Smooth muscle cell (in vitro differentiated cells): ENCODE results near the gene PRKAG2. TPM values are rescaled to one million over a fixed set of nuclear protein-coding genes. Genes with fewer than 3 reads are reported as not detected.

Experiments
- DNase-seq: peaks from one replicate; lab custom pipeline; 2025; ENCODE audit not compliant: unreplicated experiment; lab: John Stamatoyannopoulos, UW
- H2AFZ ChIP-seq: fragments of 200-600 bp; sonication (generic); 2 replicates; pipeline ENCODE4 v1.6.0; 2016; ENCODE audit warnings: antibody characterized with exemption, low read depth, mild to moderate bottlenecking
- H3F3A ChIP-seq: fragments of 200-600 bp; sonication (generic); 2 replicates; pipeline ENCODE4 v1.6.0; 2017; ENCODE audit warnings: antibody characterized with exemption, low read depth
- H3K27ac ChIP-seq: fragments of 200-600 bp; sonication (generic); 2 replicates; pipeline ENCODE4 v1.5.1; 2016; ENCODE audit warnings: low read depth, mild to moderate bottlenecking
- H3K27me3 ChIP-seq: fragments of 200-600 bp; sonication (generic); 2 replicates; pipeline ENCODE4 v1.6.1; 2016; ENCODE audit warnings: low read depth, mild to moderate bottlenecking
- H3K36me3 ChIP-seq: fragments of 200-600 bp; sonication (generic); 2 replicates; pipeline ENCODE4 v1.5.1; 2016; ENCODE audit warnings: low read depth
- H3K4me1 ChIP-seq: fragments of 200-600 bp; sonication (generic); 2 replicates; pipeline ENCODE4 v1.5.1; 2016; ENCODE audit warnings: low read depth
- H3K4me2 ChIP-seq: fragments of 200-600 bp; sonication (generic); 2 replicates; pipeline ENCODE4 v1.6.0; 2016; ENCODE audit warnings: mild to moderate bottlenecking
- H3K4me3 ChIP-seq: fragments of 200-600 bp; sonication (generic); 2 replicates; pipeline ENCODE4 v1.5.1; 2016; ENCODE audit warnings: mild to moderate bottlenecking
- H3K79me2 ChIP-seq: fragments of 200-600 bp; sonication (generic); 2 replicates; pipeline ENCODE4 v1.6.0; 2016; ENCODE audit warnings: low read depth, mild to moderate bottlenecking
- H3K9ac ChIP-seq: fragments of 200-600 bp; sonication (generic); 2 replicates; pipeline ENCODE4 v1.6.0; 2016; ENCODE audit warnings: low read depth
- H3K9me3 ChIP-seq: fragments of 200-600 bp; sonication (generic); replicated peaks from 2 replicates; pipeline ENCODE4 v1.5.1; 2016; ENCODE audit warnings: low read depth
- H4K20me1 ChIP-seq: fragments of 200-600 bp; sonication (generic); 2 replicates; pipeline ENCODE4 v1.6.0; 2016; ENCODE audit warnings: low read depth
- WGBS: methylation state at CpG from one replicate; pipeline ENCODE4 v1.1.7; 2016; ENCODE audit warnings: low lambda C conversion rate; 5-methylcytosine and 5-hydroxymethylcytosine counted together
- polyA plus RNA-seq: library from polyadenylated mRNA; unstranded; fragments of >200 nt; fragmentation: Nextera tagmentation; extraction: Ambion mirVana; gene quantifications from 2 replicates; pipeline ENCODE4 v1.2.1, GENCODE V29; 2016
- total RNA-seq: library from RNA; depleted of rRNA; stranded (reverse); fragments of >200 nt; gene quantifications from 2 replicates; pipeline ENCODE4 v1.2.3, GENCODE V29; 2014
- TF ChIP-seq, protein P1 (sequence below): fragments of 200-600 bp; sonication (generic); IDR thresholded peaks from 2 replicates; pipeline ENCODE4 v1.5.1; 2017; ENCODE audit warnings: borderline replicate concordance, mild to moderate bottlenecking, antibody characterized with exemption; ENCODE audit not compliant: insufficient read depth, poor library complexity, severe bottlenecking

Gene PRKAG2
- total RNA-seq (3.5 and 3.6 TPM in 2 replicates), polyA plus RNA-seq (3.9 and 9.1 TPM in 2 replicates)

DNA sequence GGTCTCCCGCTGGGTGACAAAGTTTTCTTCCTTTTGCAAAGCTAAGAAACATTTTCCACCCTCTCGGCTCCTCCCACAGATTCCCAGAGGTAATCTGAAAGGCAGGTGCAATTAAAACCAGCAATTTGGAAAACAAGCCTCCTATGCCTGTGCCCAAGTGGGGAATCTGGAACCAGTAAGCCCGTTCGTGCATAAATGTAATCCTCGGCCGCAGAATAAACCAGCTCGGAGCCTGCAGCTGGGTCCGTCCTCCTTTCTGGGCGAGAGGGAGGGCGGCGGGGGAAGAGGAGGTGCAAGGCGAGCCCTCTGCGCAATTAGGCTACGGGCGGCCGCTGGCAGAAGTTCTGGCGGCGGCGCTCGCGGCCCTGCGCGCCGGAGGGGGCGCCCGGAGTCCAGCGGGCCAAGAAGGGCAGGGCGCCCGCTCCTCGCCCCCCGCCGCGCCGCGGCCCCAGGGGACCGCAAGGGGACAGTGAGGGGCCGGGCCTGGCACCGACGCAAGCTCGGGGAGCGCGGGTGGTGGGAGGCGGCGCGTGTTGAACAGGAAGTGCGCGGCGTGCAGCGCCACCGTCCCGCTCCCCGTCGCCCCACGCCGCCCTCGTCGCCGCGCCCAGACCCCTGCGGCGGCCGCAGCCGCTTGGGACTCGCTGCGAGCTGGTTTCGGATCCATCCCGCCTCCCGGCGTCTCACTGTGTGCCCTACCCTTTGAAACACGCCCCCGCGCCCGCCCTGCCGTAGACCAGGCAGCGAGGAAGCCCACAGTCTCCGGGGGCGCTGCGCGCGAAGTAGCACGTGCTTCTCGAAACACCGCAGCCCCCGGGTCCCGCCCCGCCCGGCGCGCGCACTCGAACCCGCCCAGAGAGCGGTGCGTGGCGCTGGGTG is at the start of gene PRKAG2:
PRKAG2 (minus strand) TSS at position 217 of the 879 bp plus-strand sequence. CDS start 495 bp downstream, outside the sequence.
- H3K36me3 ChIP-seq = no peaks in the 10 kb centered on the region

GRCh38 chr7:151926336-151926712 is 49.4 kb upstream of the PRKAG2 start:
- TF ChIP-seq, protein P1, sequence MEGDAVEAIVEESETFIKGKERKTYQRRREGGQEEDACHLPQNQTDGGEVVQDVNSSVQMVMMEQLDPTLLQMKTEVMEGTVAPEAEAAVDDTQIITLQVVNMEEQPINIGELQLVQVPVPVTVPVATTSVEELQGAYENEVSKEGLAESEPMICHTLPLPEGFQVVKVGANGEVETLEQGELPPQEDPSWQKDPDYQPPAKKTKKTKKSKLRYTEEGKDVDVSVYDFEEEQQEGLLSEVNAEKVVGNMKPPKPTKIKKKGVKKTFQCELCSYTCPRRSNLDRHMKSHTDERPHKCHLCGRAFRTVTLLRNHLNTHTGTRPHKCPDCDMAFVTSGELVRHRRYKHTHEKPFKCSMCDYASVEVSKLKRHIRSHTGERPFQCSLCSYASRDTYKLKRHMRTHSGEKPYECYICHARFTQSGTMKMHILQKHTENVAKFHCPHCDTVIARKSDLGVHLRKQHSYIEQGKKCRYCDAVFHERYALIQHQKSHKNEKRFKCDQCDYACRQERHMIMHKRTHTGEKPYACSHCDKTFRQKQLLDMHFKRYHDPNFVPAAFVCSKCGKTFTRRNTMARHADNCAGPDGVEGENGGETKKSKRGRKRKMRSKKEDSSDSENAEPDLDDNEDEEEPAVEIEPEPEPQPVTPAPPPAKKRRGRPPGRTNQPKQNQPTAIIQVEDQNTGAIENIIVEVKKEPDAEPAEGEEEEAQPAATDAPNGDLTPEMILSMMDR = no peak
- H2AFZ ChIP-seq = no peak overlapping the region
- H3K4me3 ChIP-seq = no peak overlapping the region
- H3K9me3 ChIP-seq = no peaks in the 10 kb centered on the region
- DNase-seq = no peak
- no peaks in the 10 kb centered on the region for H3K4me1 ChIP-seq
- no peaks in the 10 kb centered on the region for H3K27me3 ChIP-seq
- no peaks in the 10 kb centered on the region for H4K20me1 ChIP-seq
- H3F3A ChIP-seq = no peaks in the 10 kb centered on the region
- H3K9ac ChIP-seq = no peak overlapping the region
- 92% methylated on average over 5 of the region's 5 CpGs for WGBS
- no peaks in the 10 kb centered on the region for H3K36me3 ChIP-seq
- no peak overlapping the region for H3K27ac ChIP-seq
- H3K4me2 ChIP-seq = no peak overlapping the region
- no peaks in the 10 kb centered on the region for H3K79me2 ChIP-seq

More for the DNA sequence above, at the start of gene PRKAG2:
- peak within 1 kb of the TSS; percentile 99 for H3K4me2 ChIP-seq
- H3F3A ChIP-seq = no peaks in the 10 kb centered on the region
- H3K27ac ChIP-seq = no peak within 1 kb of the TSS
- H3K27me3 ChIP-seq = peaks cover 41% of the 10 kb centered on the region
- H2AFZ ChIP-seq = peak within 1 kb of the TSS; percentile 93
- H4K20me1 ChIP-seq = no peaks in the 10 kb centered on the region
- no peaks in the 10 kb centered on the region for H3K79me2 ChIP-seq
- under 1% methylated on average over 62 of the region's 95 CpGs for WGBS
- H3K9me3 ChIP-seq = no peaks in the 10 kb centered on the region
- TF ChIP-seq, protein P1 = no peak
- peak within 1 kb of the TSS; percentile 89 for H3K4me3 ChIP-seq
- H3K9ac ChIP-seq = peak within 1 kb of the TSS; percentile 17
- H3K4me1 ChIP-seq = peaks cover 14% of the 10 kb centered on the region
- DNase-seq = peak; percentile 16

- 72% methylated on average over 22 of the region's 22 CpGs for WGBS
- Histone ChIP-seq H4K20me1 (no peaks in the 10 kb centered on the region), H3K4me1 (no peaks in the 10 kb centered on the region), H2AFZ (peak overlapping the region; percentile 71), H3K4me2 (peak overlapping the region; percentile 8), H3K9me3 (no peaks in the 10 kb centered on the region), H3K79me2 (no peaks in the 10 kb centered on the region), H3K27me3 (no peaks in the 10 kb centered on the region), H3K4me3 (peak overlapping the region; percentile 10), H3K27ac (no peak overlapping the region), H3K9ac (no peak overlapping the region), H3K36me3 (no peaks in the 10 kb centered on the region), H3F3A (no peaks in the 10 kb centered on the region)
- TF ChIP-seq, protein P1 = no peak
- no peak for DNase-seq
Observed at GRCh38 chr7:151925446-151926335, 48.8 kb upstream of the PRKAG2 start.
